ENCODE measurements around the gene SSRP1.

DNA sequence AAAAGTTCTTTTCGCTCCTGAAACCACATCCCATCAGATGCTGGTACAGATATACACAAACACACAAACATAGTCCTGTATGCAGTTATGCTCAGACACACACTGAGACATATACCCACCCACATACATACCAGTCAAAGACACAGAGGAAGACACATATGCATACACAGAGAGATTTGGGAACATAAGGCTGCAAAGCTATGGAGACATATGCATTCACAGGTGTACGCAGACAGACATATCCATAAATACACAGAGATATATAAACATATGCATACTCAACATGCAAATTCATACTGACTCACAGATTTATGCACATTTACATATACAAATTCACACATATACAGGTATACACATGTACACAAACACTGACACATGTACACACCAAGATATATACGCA, 39.3 kb upstream of the SSRP1 start:
- TF ChIP-seq SIN3A (IDR thresholded peaks at IDR 0.05; ENCODE audit: borderline replicate concordance, insufficient read depth, low read length), result no peak
- TF ChIP-seq POLR2AphosphoS5 (IDR thresholded peaks at IDR 0.05; ENCODE audit: low read depth, low read length), result no peak
- TF ChIP-seq TAF1 (IDR thresholded peaks at IDR 0.05; ENCODE audit: borderline replicate concordance, insufficient read depth, low read length), result no peak
- TF ChIP-seq, protein P1, sequence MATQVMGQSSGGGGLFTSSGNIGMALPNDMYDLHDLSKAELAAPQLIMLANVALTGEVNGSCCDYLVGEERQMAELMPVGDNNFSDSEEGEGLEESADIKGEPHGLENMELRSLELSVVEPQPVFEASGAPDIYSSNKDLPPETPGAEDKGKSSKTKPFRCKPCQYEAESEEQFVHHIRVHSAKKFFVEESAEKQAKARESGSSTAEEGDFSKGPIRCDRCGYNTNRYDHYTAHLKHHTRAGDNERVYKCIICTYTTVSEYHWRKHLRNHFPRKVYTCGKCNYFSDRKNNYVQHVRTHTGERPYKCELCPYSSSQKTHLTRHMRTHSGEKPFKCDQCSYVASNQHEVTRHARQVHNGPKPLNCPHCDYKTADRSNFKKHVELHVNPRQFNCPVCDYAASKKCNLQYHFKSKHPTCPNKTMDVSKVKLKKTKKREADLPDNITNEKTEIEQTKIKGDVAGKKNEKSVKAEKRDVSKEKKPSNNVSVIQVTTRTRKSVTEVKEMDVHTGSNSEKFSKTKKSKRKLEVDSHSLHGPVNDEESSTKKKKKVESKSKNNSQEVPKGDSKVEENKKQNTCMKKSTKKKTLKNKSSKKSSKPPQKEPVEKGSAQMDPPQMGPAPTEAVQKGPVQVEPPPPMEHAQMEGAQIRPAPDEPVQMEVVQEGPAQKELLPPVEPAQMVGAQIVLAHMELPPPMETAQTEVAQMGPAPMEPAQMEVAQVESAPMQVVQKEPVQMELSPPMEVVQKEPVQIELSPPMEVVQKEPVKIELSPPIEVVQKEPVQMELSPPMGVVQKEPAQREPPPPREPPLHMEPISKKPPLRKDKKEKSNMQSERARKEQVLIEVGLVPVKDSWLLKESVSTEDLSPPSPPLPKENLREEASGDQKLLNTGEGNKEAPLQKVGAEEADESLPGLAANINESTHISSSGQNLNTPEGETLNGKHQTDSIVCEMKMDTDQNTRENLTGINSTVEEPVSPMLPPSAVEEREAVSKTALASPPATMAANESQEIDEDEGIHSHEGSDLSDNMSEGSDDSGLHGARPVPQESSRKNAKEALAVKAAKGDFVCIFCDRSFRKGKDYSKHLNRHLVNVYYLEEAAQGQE (IDR thresholded peaks at IDR 0.05; ENCODE audit: insufficient read depth in 1 of 2, low read depth in 2 of 2, low read length in 2 of 2), result no peak
- TF ChIP-seq FOXP2 (optimal IDR thresholded peaks at IDR 0.05; ENCODE audit: borderline replicate concordance, extremely low read depth, extremely low read length, insufficient read depth), result no peak

Measured in PFSK-1 (cell line).